ENCODE data around the gene AK3. TPM values are rescaled to one million over a fixed set of nuclear protein-coding genes. Genes with fewer than 3 reads are reported as not detected.

Gene AK3
- total RNA-seq, 1 experiment from 2014 or later: 15.9 TPM

DNA sequence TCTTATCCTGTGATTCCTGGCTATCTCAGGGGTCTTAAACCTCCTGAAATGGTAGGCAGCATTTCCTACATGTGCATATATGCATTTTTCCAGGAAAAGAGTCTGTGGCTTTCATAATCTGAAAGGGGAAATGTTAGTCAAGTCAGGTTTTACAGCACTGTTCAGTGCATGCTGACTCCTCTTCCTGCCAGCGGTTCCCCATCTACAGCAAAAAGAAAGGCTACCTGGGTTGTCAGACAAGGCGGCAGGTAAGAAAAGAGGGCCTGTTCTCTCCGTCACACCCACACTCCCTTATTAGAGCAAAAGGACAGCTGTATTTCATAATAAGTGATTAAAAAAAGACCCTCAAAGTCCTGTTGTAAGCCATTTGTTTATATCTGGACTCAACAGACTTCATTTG, 70.4 kb downstream of the AK3 start:
- Histone ChIP-seq H3K36me3 (ENCODE audit: control insufficient read depth, insufficient read depth, low read length) (no peaks in the 10 kb centered on the region), H3K4me3 (ENCODE audit: low read depth in 2 of 2, low read length in 2 of 2) (no peak overlapping the region), H3K4me1 (ENCODE audit: control insufficient read depth, insufficient read depth, low read length) (no peaks in the 10 kb centered on the region), H3K27ac (ENCODE audit: low read length) (no peak overlapping the region), H3K27me3 (ENCODE audit: control insufficient read depth, insufficient read depth, low read length) (no peaks in the 10 kb centered on the region), H3K9me3 (ENCODE audit: control insufficient read depth, insufficient read depth, low read depth, low read length) (no peaks in the 10 kb centered on the region)
- ATAC-seq: no peak
- intact Hi-C loops (cut with micrococcal nuclease; ENCODE audit: unreplicated experiment): no loop called here
- no TSS peak for BruUV-seq (replicated peaks)
- ChIA-PET POLR2A (no interaction called here), CTCF (no interaction called here)
- no peak for DNase-seq (ENCODE audit: low read depth, low spot score)
- TF ChIP-seq TCF7L2 (IDR thresholded peaks at IDR 0.05; ENCODE audit: low read depth, low read length) (no peak), SIN3A (IDR thresholded peaks at IDR 0.05; ENCODE audit: borderline replicate concordance, insufficient read depth, low read depth, low read length) (no peak)
- in situ Hi-C loops (cut with HindIII; ENCODE audit: low pct_unique_long_range_greater_than_20kb, low sequenced_read_pairs): no loop called here

DNA sequence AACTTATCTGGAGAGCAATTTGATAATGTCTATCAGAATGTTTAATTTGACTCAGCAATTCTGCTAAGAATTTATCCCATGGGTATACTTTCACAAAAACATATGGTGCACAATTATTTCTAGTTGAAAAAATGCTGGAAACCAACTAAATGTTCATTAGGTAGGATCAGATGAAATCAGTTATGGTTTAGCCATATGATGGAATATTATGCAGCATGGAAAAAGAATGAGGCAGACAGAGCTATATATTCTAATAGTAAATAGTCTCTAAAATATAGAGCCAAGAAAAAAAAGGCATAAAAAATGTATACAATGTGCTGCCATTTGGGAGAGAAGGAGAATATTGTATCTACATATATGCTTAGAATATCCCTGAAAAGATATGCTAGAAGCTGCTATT, 71.1 kb downstream of the AK3 start:
- intact Hi-C loops (cut with micrococcal nuclease; ENCODE audit: unreplicated experiment): loop anchor here (10.0 kb wide), 1 partner anchor 285 kb away; no protein-coding TSS in a partner anchor
- no peak for TF ChIP-seq SIN3A (IDR thresholded peaks at IDR 0.05; ENCODE audit: borderline replicate concordance, insufficient read depth, low read depth, low read length)
- no peak for TF ChIP-seq TCF7L2 (IDR thresholded peaks at IDR 0.05; ENCODE audit: low read depth, low read length)
- TF ChIP-seq POLR2AphosphoS5 (IDR thresholded peaks at IDR 0.05; ENCODE audit: low read depth, low read length): no peak
- TF ChIP-seq, protein P1, sequence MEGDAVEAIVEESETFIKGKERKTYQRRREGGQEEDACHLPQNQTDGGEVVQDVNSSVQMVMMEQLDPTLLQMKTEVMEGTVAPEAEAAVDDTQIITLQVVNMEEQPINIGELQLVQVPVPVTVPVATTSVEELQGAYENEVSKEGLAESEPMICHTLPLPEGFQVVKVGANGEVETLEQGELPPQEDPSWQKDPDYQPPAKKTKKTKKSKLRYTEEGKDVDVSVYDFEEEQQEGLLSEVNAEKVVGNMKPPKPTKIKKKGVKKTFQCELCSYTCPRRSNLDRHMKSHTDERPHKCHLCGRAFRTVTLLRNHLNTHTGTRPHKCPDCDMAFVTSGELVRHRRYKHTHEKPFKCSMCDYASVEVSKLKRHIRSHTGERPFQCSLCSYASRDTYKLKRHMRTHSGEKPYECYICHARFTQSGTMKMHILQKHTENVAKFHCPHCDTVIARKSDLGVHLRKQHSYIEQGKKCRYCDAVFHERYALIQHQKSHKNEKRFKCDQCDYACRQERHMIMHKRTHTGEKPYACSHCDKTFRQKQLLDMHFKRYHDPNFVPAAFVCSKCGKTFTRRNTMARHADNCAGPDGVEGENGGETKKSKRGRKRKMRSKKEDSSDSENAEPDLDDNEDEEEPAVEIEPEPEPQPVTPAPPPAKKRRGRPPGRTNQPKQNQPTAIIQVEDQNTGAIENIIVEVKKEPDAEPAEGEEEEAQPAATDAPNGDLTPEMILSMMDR (IDR thresholded peaks at IDR 0.05): no peak
- TF ChIP-seq, protein P2, sequence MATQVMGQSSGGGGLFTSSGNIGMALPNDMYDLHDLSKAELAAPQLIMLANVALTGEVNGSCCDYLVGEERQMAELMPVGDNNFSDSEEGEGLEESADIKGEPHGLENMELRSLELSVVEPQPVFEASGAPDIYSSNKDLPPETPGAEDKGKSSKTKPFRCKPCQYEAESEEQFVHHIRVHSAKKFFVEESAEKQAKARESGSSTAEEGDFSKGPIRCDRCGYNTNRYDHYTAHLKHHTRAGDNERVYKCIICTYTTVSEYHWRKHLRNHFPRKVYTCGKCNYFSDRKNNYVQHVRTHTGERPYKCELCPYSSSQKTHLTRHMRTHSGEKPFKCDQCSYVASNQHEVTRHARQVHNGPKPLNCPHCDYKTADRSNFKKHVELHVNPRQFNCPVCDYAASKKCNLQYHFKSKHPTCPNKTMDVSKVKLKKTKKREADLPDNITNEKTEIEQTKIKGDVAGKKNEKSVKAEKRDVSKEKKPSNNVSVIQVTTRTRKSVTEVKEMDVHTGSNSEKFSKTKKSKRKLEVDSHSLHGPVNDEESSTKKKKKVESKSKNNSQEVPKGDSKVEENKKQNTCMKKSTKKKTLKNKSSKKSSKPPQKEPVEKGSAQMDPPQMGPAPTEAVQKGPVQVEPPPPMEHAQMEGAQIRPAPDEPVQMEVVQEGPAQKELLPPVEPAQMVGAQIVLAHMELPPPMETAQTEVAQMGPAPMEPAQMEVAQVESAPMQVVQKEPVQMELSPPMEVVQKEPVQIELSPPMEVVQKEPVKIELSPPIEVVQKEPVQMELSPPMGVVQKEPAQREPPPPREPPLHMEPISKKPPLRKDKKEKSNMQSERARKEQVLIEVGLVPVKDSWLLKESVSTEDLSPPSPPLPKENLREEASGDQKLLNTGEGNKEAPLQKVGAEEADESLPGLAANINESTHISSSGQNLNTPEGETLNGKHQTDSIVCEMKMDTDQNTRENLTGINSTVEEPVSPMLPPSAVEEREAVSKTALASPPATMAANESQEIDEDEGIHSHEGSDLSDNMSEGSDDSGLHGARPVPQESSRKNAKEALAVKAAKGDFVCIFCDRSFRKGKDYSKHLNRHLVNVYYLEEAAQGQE (IDR thresholded peaks at IDR 0.05; ENCODE audit: insufficient read depth in 1 of 2, low read depth in 2 of 2, low read length in 1 of 2): no peak
- Histone ChIP-seq H3K4me1 (ENCODE audit: control insufficient read depth, insufficient read depth, low read length) (no peaks in the 10 kb centered on the region), H3K4me3 (ENCODE audit: low read depth in 2 of 2, low read length in 2 of 2) (no peak overlapping the region), H3K27me3 (ENCODE audit: control insufficient read depth, insufficient read depth, low read length) (no peaks in the 10 kb centered on the region), H3K36me3 (ENCODE audit: control insufficient read depth, insufficient read depth, low read length) (no peaks in the 10 kb centered on the region), H3K27ac (ENCODE audit: low read length) (no peak overlapping the region), H3K9me3 (ENCODE audit: control insufficient read depth, insufficient read depth, low read depth, low read length) (no peaks in the 10 kb centered on the region)
- BruUV-seq (replicated peaks): no TSS peak
- DNase-seq (ENCODE audit: low read depth, low spot score) (no peak), ATAC-seq (no peak)
- in situ Hi-C loops (cut with HindIII; ENCODE audit: low pct_unique_long_range_greater_than_20kb, low sequenced_read_pairs): no loop called here
- ChIA-PET POLR2A (no interaction called here), CTCF (no interaction called here)

DNA sequence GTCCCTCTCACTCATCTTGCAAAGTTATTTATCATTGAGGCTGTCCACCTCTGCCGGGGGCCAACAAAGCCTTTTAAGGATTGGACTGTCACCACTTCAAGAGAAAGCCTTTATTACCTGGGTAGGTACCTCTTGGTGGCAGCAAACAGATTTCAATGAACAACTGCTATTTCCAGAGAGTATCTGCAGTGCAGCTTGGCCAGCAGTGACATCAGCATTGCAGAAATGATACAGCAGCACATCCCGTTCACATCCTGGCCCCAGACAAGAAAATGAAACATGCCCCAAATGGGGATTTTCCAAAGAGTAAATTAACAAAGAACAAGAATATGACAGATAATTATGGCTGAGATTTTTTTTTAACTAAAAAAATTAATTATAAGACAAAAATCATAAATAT, 72.4 kb downstream of the AK3 start:
- in situ Hi-C loops (cut with HindIII; ENCODE audit: low pct_unique_long_range_greater_than_20kb, low sequenced_read_pairs): no loop called here

More for the DNA sequence above, 72.4 kb downstream of the AK3 start:
- DNase-seq (ENCODE audit: low read depth, low spot score): no peak
- TF ChIP-seq, protein P2 (IDR thresholded peaks at IDR 0.05; ENCODE audit: insufficient read depth in 1 of 2, low read depth in 2 of 2, low read length in 1 of 2): no peak
- TF ChIP-seq POLR2AphosphoS5 (IDR thresholded peaks at IDR 0.05; ENCODE audit: low read depth, low read length) (no peak), TCF7L2 (IDR thresholded peaks at IDR 0.05; ENCODE audit: low read depth, low read length) (no peak), SIN3A (IDR thresholded peaks at IDR 0.05; ENCODE audit: borderline replicate concordance, insufficient read depth, low read depth, low read length) (no peak)
- TF ChIP-seq, protein P1 (IDR thresholded peaks at IDR 0.05): no peak
- no peak for ATAC-seq
- intact Hi-C loops (cut with micrococcal nuclease; ENCODE audit: unreplicated experiment): loop anchor here (10.0 kb wide), 1 partner anchor 284 kb away; no protein-coding TSS in a partner anchor
- Histone ChIP-seq H3K9me3 (ENCODE audit: control insufficient read depth, insufficient read depth, low read depth, low read length) (no peaks in the 10 kb centered on the region), H3K27me3 (ENCODE audit: control insufficient read depth, insufficient read depth, low read length) (no peaks in the 10 kb centered on the region), H3K36me3 (ENCODE audit: control insufficient read depth, insufficient read depth, low read length) (no peaks in the 10 kb centered on the region), H3K4me1 (ENCODE audit: control insufficient read depth, insufficient read depth, low read length) (no peaks in the 10 kb centered on the region; the same call in 1 of the 2 replicates), H3K4me3 (ENCODE audit: low read depth in 2 of 2, low read length in 2 of 2) (no peak overlapping the region), H3K27ac (ENCODE audit: low read length) (no peak overlapping the region)
- no TSS peak for BruUV-seq (replicated peaks)
- ChIA-PET CTCF (no interaction called here), POLR2A (no interaction called here)

All from Panc1 (cell line).